Activated naive CD4-positive, alpha-beta T cell treated with anti-CD3 and anti-CD28 coated beads for 36 hours (primary cell): ENCODE measurements around the gene SLC9A9. TPM values are rescaled to one million over a fixed set of nuclear protein-coding genes. Genes with fewer than 3 reads are reported as not detected.
"Not testable (repeated sequence)": the region's sequence is repeated elsewhere in the genome, so short reads cannot be mapped to it uniquely, and the experiment has no call there.

Source experiments
- CTCF ChIA-PET: fragments of 350-600 bp; sonication (Branson Sonifier 250); formaldehyde crosslinking; loops from one replicate; lab custom pipeline; 2021; ENCODE audit warnings: antibody characterized with exemption; lab: Charles Lee
- DNase-seq: peaks from one replicate; pipeline ENCODE4 v3.0.0-alpha.2; 2020
- H3K27ac Mint-ChIP-seq: one replicate; pipeline ENCODE4 v1.8.0; 2021; ENCODE audit warnings: mild to moderate bottlenecking, mixed read lengths
- H3K27me3 Mint-ChIP-seq: one replicate; pipeline ENCODE4 v1.8.0; 2021; ENCODE audit warnings: low read depth, mixed read lengths
- H3K36me3 Mint-ChIP-seq: one replicate; pipeline ENCODE4 v1.8.0; 2021; ENCODE audit warnings: low read depth, mixed read lengths
- H3K4me1 Mint-ChIP-seq: one replicate; pipeline ENCODE4 v1.8.0; 2021; ENCODE audit warnings: low read depth, mixed read lengths
- H3K4me3 Mint-ChIP-seq: one replicate; pipeline ENCODE4 v1.8.0; 2021; ENCODE audit warnings: mild to moderate bottlenecking, moderate library complexity, mixed read lengths
- H3K9me3 Mint-ChIP-seq: one replicate; pipeline ENCODE4 v1.8.0; 2021; ENCODE audit warnings: mixed read lengths
- intact Hi-C: fragments of 100-400 bp; cut with micrococcal nuclease; formaldehyde crosslinking; loops from one replicate; pipeline ENCODE4 v1.15.1; 2023
- total RNA-seq, 2 experiments: library from RNA; stranded (reverse); gene quantifications; one replicate each; pipeline ENCODE4 v1.2.3, GENCODE V29; 2021

The SLC9A9 gene
- total RNA-seq, 2 experiments from 2014 or later, result 0.33 to 0.49 TPM

DNA sequence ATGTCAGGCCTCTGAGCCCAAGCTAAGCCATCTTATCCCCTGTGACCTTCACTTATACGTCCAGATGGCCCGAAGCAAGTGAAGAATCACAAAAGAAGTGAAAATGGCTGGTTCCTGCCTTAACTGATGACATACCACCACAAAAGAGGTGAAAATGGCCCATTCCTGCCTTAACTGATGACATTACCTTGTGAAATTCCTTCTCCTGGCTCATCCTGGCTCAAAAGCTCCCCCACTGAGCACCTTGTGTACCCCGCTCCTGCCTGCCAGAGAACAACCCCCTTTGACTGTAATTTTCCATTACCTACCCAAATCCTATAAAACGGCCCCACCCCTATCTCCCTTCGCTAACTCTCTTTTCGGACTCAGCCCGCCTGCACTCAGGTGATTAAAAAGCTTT, 42.8 kb downstream of the SLC9A9 start:
- H3K9me3 Mint-ChIP-seq, H3K4me3 Mint-ChIP-seq, H3K4me1 Mint-ChIP-seq, DNase-seq, CTCF ChIA-PET, H3K27me3 Mint-ChIP-seq, H3K36me3 Mint-ChIP-seq, H3K27ac Mint-ChIP-seq, intact Hi-C loops: not testable (repeated sequence)

DNA sequence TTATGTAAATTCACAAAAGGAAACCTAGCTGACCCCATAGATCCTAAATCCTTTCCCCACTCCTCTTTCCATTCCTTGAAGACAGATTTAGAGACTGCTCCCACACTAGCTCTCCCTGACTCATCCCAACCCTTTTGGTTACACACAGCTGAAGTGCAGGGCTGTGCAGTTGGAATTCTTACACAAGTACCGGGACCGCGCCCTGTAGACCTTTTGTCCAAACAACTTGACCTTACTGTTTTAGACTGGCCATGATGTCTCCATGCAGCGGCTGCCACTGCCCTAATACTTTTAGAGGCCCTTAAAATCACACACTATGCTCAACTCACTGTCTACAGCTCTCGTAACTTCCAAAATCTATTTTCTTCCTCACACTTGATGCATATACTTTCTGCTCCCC, 47.2 kb downstream of the SLC9A9 start:
- H3K4me1 Mint-ChIP-seq, H3K9me3 Mint-ChIP-seq, intact Hi-C loops, H3K27me3 Mint-ChIP-seq, H3K4me3 Mint-ChIP-seq, H3K36me3 Mint-ChIP-seq, DNase-seq, CTCF ChIA-PET, H3K27ac Mint-ChIP-seq: not testable (repeated sequence)

DNA sequence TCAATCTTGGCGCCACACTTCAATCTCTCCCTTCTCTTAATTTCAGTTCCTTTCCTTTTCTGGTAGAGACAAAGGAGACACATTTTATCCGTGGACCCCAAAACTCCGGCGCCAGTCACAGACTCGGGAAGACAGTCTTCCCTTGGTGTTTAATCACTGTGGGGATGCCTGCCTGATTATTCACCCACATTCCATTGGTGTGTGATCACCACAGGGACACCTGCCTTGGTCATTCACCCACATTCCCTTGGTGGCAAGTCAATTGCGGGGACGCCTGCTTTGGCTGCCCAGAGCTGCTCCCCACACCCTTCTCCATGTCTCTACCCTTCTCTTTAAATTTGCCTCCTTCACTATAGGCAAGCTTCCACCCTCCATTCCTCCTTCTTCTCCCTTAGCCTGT, 50.1 kb downstream of the SLC9A9 start:
- H3K9me3 Mint-ChIP-seq, H3K27me3 Mint-ChIP-seq, H3K4me3 Mint-ChIP-seq, H3K4me1 Mint-ChIP-seq, intact Hi-C loops, H3K36me3 Mint-ChIP-seq, DNase-seq, H3K27ac Mint-ChIP-seq, CTCF ChIA-PET: not testable (repeated sequence)

DNA sequence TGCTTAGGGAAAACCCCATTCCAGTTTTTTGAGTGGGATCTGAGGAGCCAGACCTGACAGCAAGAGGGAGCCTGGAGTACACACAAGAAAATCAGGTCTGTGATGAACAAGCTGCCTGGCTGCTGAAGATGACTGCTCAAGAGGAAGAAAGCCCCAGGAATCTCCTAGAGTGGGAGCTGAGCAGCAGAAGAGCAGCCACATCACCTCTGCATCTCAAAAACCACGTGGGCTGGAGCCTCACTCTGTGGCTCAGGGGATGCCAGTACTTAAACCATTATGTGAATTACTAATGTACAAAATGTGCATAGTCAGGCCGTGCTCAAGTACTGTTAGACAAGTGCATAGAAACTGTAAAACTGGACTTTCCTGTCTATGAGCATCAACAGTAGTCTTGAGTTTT, 52.4 kb downstream of the SLC9A9 start:
- Mint-ChIP-seq H3K27ac (no peak overlapping the region), H3K4me3 (no peak overlapping the region), H3K9me3 (peaks cover 5% of the 10 kb centered on the region), H3K27me3 (no peaks in the 10 kb centered on the region), H3K36me3 (peaks cover 12% of the 10 kb centered on the region), H3K4me1 (no peaks in the 10 kb centered on the region)
- CTCF ChIA-PET, result no interaction called here
- intact Hi-C loops, result loop anchor here (1.0 kb wide), 1 partner anchor 155 kb away; no protein-coding TSS in a partner anchor
- DNase-seq, result peak; percentile 10

DNA sequence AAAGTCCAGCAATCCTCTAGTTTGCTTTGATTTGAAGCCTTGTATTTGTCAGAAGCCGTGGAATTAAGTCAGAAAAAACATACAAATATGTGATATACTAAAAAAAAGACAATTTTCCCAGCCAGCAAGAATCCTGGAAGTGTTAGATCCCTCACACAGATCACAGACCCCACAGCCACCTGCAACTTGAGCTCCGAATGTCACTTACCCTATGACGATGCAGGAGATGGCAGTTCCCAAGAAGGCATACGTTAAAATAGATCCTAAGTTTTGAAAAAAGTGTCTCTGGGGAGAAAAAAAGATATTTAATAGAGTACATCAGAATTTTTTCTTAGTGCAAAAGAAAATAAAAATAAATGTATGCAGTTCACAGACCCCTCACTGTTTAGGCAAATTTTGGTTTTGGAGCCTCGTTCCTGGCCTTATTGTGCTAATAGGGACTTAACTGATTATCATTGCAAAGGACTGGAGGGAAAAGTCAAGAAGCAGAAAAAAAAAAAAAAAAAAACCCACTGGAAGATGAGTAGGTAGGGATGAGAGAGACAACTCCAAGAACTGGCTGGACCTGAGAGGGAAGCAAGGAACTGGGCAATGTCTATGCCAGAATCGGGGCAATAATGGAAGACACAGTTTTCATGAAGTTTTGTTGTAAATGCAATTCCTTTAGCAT, 53.3 kb downstream of the SLC9A9 start:
- Mint-ChIP-seq H3K36me3 (peaks cover 12% of the 10 kb centered on the region), H3K4me1 (no peaks in the 10 kb centered on the region), H3K27ac (no peak overlapping the region), H3K27me3 (no peaks in the 10 kb centered on the region), H3K9me3 (peaks cover 5% of the 10 kb centered on the region), H3K4me3 (no peak overlapping the region)
- CTCF ChIA-PET, result interaction anchor here (0.8 kb wide), 1 partner anchor 101 kb away, joined by 3 read pairs; no protein-coding TSS in a partner anchor
- no peak for DNase-seq
- intact Hi-C loops, result loop anchor here (1.0 kb wide), 1 partner anchor 156 kb away; no protein-coding TSS in a partner anchor

DNA sequence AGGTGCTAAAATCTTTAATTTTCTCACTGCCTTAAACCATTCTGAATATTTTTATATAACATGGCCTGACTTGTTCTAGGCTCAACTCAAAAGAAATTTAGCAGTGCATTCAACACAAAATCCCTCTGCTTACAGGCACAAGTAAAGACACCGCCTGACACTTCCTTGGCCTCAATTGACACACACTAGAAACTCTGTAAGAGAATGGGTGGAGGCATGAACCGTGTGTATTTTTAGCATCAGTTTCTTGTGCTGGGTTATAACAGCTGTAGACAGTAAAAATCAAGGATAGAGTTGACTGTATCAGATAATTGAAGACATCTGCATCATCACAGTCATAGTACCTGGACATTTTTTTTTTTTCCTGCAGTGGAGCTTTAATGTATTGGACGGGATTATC, 54.3 kb downstream of the SLC9A9 start:
- CTCF ChIA-PET, result no interaction called here
- H3K27ac Mint-ChIP-seq, result no peak overlapping the region
- H3K27me3 Mint-ChIP-seq, result no peaks in the 10 kb centered on the region
- no peaks in the 10 kb centered on the region for H3K4me1 Mint-ChIP-seq
- peaks cover 5% of the 10 kb centered on the region for H3K9me3 Mint-ChIP-seq
- intact Hi-C loops, result no loop called here
- no peak for DNase-seq
- no peak overlapping the region for H3K4me3 Mint-ChIP-seq
- peaks cover 12% of the 10 kb centered on the region for H3K36me3 Mint-ChIP-seq

DNA sequence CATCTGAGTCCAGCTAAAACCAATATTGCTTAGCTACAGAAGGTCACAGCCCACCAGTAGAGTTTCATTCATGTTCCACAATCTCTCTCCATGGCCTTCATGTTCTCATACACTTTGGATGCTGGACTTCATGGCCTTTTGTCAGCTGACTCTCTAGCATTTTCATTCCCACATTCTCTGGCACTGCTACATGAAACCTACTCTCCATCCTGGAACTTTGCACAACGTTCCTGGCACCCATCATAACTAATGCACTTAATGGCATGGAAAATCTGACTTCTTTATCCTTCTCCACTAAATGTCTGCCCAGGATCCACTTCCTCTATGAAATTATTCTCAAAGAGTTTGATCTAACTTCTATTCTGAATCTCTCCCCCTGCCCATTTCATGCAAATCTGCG, 56.9 kb downstream of the SLC9A9 start:
- Mint-ChIP-seq H3K4me1 (no peaks in the 10 kb centered on the region), H3K9me3 (peaks cover 5% of the 10 kb centered on the region), H3K4me3 (no peak overlapping the region), H3K36me3 (peaks cover 15% of the 10 kb centered on the region), H3K27ac (no peak overlapping the region), H3K27me3 (no peaks in the 10 kb centered on the region)
- intact Hi-C loops, result no loop called here
- DNase-seq, result no peak
- CTCF ChIA-PET, result no interaction called here

DNA sequence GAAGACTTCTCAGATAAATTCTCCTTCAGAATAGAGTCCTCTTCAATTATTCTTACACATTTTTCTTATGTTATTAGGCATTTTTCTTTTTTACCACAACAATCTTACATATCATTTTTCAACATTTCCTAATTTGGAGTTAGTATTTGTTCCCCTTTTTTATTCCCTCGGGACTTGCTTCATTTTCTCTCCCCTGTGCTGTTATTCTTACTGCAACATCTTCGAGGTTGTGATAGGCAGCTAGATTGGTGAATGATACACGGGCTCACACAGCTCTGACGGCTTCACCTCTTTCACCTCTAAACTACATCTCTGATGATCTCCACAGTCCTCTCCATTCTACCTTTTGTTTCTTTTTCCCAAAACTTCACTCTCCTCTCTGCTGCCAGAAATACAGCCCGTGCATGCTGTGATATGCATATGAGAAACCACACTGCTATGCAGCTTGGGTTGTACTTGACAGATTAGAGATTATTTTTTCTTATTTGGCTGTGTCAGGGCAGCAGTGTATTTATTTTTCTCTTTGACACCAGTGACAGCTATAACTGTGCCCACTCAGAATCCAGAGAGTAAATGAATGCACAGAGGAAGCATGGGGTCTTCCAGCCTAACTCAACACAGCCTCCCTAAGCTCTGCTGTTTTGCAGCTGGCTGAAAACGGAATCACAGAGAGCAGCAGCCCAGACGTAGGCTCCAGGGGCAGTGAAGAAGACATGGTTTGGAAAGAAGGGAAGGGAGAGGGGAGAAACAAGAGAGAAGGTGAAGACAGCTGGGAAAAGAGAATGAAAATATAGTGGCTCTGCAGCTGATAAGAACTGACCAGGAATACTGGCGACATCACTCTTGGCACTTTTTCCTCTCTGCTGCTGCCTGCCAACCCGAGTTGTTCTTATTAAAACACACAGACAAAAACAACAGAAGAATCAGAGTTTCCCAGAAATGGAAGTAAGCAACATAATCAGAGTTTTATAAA, 61.8 kb downstream of the SLC9A9 start:
- Mint-ChIP-seq H3K9me3 (peaks cover 4% of the 10 kb centered on the region), H3K4me1 (no peaks in the 10 kb centered on the region), H3K27me3 (no peaks in the 10 kb centered on the region), H3K4me3 (no peak overlapping the region), H3K27ac (no peak overlapping the region), H3K36me3 (peaks cover 9% of the 10 kb centered on the region)
- no peak for DNase-seq
- CTCF ChIA-PET, result interaction anchor here (1.0 kb wide), 1 partner anchor 13 kb away, joined by 5 read pairs; no protein-coding TSS in a partner anchor
- intact Hi-C loops, result no loop called here

DNA sequence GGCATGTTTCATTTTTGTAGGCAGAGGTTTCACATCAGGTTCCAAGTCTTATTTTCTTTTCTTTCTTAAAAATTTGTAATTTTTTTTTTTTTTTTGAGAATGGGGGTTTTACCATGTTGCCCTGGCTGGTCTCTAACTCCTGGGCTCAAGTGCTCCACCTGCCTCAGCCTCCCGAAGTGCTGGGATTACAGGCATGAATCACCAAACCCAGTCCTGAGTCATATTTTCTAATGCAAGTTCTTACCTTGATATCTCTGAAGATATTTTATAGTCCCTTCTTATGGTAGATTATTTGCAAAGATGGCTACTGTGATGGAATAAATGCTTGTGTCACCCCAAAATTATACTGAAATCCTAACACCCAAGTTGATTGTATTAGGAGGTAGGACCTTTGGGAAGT, 63.8 kb downstream of the SLC9A9 start:
- intact Hi-C loops, result no loop called here

DNA sequence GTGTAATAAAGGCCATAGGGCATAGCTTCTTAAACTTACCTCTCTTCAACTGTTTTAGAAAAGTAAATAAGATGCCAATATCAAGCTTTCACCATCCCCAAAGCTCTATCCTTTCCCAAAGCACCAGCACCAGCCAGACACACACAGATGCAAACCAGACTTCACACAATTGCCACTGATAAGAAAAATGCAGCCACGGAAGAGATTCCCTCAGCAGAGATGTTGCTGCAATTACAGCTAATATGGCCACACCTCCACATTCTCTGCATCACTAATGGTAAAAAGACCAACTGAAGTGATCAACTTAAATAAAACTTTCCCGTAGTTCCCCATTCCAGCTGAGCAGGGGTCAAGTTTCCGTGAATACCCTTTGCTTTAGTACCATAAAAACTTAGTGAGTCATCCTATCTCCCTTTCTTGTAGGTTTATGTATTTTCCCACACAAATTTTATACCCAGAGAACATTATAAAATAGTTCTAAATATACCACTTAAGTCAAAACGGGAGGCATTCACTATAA, 64.4 kb downstream of the SLC9A9 start:
- no peak for DNase-seq
- intact Hi-C loops, result no loop called here
- Mint-ChIP-seq H3K27me3 (no peaks in the 10 kb centered on the region), H3K9me3 (peaks cover 1% of the 10 kb centered on the region), H3K36me3 (peaks cover 7% of the 10 kb centered on the region), H3K4me1 (no peaks in the 10 kb centered on the region), H3K27ac (no peak overlapping the region), H3K4me3 (no peak overlapping the region)
- CTCF ChIA-PET, result no interaction called here

More for the DNA sequence above, 63.8 kb downstream of the SLC9A9 start:
- Mint-ChIP-seq H3K4me1 (no peaks in the 10 kb centered on the region), H3K27me3 (no peaks in the 10 kb centered on the region), H3K36me3 (peaks cover 7% of the 10 kb centered on the region), H3K27ac (no peak overlapping the region), H3K4me3 (no peak overlapping the region), H3K9me3 (peaks cover 1% of the 10 kb centered on the region)
- CTCF ChIA-PET, result no interaction called here
- peak; percentile 15 for DNase-seq

DNA sequence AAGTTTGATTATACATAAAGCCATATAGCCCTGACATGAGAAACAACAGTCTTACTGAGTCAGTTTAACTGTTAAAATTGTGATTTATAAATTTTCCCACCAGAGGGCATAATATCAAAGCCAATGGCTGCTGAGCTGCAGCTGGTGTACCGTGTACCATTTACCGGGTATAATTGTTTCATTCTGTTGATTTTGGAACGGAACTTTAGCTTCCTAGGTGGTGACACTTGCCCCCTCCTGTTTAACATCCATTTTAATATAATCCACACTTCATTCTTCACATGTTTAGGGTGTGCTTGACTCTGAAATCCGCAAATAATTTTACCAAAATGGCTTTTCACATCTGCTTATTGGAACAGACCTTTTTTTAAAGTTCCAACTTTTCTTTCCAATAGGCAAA, 72.8 kb downstream of the SLC9A9 start:
- H3K27ac Mint-ChIP-seq, result no peak overlapping the region
- peak; percentile 25 for DNase-seq
- H3K36me3 Mint-ChIP-seq, result peaks cover 1% of the 10 kb centered on the region
- H3K27me3 Mint-ChIP-seq, result no peaks in the 10 kb centered on the region
- CTCF ChIA-PET, result interaction anchor here (0.7 to 2.1 kb wide), 6 partner anchors 25 to 312 kb away, joined by 3 to 15 read pairs (median 5); partner anchors contain the start of gene DIPK2A
- intact Hi-C loops, result loop anchor here (1.0 kb wide), 5 partner anchors 57 to 196 kb away; partner anchors contain the start of genes DIPK2A and SLC9A9
- H3K4me1 Mint-ChIP-seq, result peaks cover 3% of the 10 kb centered on the region
- H3K9me3 Mint-ChIP-seq, result no peaks in the 10 kb centered on the region
- no peak overlapping the region for H3K4me3 Mint-ChIP-seq

DNA sequence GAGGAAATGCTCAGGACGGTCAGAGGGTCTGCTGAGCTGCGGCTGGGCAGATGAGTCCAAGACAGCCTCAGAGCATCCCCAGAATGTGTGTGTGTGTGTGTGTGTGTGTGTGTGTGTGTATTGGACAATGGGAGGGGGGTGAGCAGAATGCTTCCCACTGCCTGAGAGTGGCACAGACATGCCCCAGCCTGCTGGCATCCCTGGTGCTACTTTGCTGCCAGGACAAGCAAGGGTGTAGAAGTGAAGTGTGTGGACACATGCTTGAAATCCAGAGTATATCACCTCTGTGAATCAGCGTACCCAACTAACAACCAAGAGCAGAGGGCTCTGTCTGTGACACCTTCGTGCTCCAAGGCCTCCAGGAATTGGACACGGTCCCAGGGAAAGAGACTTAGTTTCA, 76.3 kb downstream of the SLC9A9 start:
- Mint-ChIP-seq H3K4me1 (peaks cover 3% of the 10 kb centered on the region), H3K27me3 (no peaks in the 10 kb centered on the region), H3K9me3 (no peaks in the 10 kb centered on the region), H3K27ac (no peak overlapping the region), H3K4me3 (no peak overlapping the region), H3K36me3 (no peaks in the 10 kb centered on the region)
- intact Hi-C loops, result no loop called here
- CTCF ChIA-PET, result interaction anchor here (1.7 kb wide), 1 partner anchor 200 kb away, joined by 6 read pairs; the partner anchor contains the start of gene DIPK2A
- DNase-seq, result no peak
